Hematopoietic multipotent progenitor cell treated with erythropoietin and hydrocortisone succinate and interleukin-3 and kit ligand, for 15 days (in vitro differentiated cells): ENCODE data around the gene ZNF691.
"Not testable (repeated sequence)": the region's sequence is repeated elsewhere in the genome, so short reads cannot be mapped to it uniquely, and the experiment has no call there.

Experiments
- DNase-seq: peaks from one replicate; pipeline ENCODE4 v3.0.0-alpha.2; 2015; ENCODE audit warnings: low spot score

Gene ZNF691, protein sequence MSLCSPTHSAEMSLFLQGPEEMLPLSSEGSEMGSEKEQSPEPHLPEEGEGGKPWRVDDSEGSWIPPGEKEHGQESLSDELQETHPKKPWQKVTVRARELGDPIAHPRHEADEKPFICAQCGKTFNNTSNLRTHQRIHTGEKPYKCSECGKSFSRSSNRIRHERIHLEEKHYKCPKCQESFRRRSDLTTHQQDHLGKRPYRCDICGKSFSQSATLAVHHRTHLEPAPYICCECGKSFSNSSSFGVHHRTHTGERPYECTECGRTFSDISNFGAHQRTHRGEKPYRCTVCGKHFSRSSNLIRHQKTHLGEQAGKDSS

DNA sequence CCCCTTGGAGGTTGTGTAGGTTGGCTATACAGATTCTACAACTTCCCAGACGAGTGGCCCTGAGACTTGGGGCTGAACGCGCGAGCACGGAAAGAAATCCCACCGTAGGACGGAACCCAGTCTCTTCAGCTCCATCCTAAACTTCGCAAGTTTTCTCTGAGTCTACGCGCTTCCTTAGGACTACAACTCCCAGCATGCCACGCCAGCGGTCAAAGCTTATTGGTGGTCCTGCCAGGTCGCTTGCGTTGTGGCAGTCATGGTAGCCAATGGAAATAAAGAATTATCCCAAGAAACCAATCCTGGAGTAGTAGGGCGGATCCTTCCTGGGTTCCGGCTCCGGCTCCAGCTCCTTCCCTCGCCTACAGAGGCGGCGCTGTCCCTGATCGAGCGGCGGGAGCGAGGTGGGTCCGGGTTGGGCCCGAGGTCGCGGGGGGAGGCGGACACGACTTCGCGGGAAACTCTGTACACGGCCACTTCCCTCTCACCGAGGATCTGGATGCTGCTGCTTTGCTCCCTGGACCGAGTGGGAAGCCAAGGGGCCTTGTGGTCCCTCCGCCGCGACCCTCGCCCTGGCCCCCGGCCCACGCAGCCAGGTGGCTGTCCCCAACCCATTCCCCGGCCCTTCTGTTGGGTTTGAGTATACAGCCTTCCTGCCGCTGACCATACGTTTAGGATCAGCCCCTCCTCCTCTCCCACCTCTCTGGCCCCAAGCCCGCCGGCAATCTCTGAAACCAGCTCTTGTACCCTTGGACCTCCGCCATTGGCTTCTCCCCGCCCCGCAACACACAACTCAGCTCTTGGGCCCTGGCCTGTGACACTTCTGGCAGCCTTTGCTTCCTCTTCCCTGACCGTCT is at the start of gene ZNF691:
Gene ZNF691, plus strand, starts transcription at position 357 of the 854 bp plus-strand sequence. CDS start 3,046 bp downstream, outside the sequence.
- DNase-seq: peak; percentile 93

DNA sequence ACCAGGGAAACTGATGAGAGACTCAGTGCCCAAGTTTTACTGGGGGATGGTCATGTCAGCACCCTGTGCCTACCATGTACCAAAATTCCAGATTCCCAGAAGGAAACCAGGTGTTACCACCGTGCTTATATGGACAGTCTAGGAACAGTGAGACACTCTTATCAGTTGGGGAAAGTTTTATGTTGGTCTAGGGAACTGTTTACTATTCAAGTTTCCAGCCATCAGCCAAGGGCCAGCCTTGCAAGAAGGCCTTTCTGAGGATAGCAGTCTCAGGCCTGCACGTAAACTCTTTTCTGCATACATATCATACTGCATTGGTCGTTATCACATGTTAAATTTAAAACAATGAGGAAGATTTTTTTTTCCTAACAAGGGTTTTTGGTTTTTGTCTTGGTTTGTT is 49.0 kb upstream of the ZNF691 start:
- DNase-seq: no peak

GRCh38 chr1:42797979-42798378 is 48.4 kb upstream of the ZNF691 start:
- DNase-seq: no peak

DNA sequence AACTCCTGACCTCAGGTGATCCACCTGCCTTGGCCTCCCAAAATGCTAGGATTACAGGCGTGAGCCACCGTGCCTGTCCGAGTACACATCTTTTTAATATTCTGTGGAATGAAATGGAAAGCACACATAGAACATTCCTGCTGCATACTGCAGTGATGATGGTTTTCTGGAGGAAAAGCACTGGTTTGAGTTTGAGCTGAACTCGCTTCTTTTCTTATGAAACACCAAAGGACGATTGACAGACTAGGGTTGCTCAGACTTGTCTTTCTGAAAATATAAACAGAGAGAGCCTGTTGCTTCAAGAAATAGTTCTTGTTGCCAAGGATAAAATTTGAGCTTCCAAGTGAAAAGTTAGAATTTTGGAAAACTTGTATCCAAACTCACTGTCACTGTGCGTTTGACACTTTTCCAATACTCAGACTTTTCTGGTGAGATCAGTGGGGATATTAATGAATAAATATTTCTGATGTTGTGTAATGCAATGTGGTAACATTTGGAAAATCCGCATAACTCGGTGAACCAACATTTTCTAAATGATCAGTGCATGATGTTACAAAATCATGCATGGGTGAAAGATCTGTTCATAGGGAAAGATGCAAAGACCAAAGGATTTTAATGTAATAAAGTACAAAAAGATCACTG is 44.5 kb upstream of the ZNF691 start:
- no peak for DNase-seq

DNA sequence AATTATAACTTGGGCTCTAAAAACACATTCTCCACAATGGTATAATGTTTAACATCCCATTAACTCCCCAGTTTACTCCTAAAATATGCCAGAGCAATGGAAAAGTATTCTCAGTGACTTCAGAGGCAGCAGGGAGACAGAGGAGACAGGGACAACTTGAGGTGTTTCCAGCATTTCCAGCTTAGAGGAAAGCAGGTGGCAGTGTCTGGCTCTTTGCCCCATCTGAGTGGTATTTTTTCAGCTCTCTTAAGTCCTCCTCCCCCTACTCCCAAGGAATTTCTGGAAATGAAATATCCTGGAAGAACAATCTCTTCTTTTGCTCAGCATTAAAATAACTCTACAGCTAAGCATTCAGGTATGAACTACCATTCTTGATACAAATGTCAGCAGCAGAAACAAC is 40.2 kb upstream of the ZNF691 start:
- DNase-seq: no peak

DNA sequence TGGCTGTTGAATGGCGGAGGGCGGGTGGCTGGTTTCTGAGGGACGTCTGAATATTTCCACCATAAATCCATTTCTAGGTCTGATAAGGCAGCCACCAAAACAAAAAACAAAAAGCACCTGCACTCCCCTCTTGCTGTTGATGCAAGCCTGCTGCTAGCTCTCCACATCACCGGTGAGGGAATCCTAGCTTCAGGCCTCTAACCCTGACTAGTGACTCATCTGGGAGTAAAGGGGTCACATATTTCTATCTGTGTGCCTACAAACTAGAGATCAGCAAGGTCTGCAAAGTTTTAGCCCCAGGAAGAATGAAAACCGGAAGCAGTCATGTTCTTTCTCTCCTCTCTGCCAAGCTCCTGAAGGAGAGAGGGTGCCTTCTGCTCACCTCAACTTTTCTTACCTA is 39.8 kb upstream of the ZNF691 start:
- no peak for DNase-seq

- DNase-seq: no peak
These were observed 39.3 kb upstream of the ZNF691 start for GRCh38 chr1:42807056-42807668.

DNA sequence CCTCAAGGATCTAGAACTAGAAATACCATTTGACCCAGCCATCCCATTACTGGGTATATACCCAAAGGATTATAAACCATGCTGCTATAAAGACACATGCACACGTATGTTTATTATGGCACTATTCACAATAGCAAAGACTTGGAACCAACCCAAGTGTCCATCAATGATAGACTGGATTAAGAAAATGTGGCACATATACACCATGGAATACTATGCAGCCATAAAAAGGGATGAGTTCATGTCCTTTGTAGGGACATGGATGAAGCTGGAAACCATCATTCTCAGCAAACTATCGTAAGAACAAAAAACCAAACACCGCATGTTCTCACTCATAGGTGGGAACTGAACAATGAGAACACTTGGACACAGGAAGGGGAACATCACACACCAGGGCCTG is 31.6 kb upstream of the ZNF691 start:
- not testable (repeated sequence) for DNase-seq

DNA sequence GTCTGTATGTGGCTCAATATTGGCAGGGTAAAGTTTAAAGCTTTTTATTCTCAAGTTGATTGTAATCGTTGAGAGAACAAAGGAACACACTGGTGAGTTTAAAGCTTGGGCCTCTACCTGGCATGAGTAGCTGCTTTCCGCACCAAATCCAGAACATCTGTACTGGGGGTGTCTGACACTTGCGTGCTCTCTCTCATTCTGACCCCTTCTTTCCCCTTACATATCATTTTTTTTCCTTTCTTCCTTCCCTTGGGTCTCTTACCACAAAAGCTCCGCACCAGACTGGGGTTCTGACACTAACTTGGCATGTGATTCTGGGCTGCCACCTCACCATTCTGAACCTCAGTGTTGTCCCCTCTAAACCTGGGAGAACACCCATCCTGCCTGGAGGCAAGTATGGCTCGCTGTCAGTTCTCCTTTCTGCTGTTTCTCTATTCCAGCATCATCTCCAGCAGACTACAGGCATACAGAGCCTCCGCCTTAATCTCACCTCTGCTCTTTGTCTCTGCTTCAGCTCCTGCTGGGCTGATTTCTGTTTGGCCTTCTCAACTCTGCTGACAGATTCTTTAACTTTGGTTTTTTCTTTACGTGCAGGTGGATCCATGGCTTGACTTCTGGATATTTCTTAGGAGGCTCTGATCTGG is 30.4 kb upstream of the ZNF691 start:
- DNase-seq: no peak

DNA sequence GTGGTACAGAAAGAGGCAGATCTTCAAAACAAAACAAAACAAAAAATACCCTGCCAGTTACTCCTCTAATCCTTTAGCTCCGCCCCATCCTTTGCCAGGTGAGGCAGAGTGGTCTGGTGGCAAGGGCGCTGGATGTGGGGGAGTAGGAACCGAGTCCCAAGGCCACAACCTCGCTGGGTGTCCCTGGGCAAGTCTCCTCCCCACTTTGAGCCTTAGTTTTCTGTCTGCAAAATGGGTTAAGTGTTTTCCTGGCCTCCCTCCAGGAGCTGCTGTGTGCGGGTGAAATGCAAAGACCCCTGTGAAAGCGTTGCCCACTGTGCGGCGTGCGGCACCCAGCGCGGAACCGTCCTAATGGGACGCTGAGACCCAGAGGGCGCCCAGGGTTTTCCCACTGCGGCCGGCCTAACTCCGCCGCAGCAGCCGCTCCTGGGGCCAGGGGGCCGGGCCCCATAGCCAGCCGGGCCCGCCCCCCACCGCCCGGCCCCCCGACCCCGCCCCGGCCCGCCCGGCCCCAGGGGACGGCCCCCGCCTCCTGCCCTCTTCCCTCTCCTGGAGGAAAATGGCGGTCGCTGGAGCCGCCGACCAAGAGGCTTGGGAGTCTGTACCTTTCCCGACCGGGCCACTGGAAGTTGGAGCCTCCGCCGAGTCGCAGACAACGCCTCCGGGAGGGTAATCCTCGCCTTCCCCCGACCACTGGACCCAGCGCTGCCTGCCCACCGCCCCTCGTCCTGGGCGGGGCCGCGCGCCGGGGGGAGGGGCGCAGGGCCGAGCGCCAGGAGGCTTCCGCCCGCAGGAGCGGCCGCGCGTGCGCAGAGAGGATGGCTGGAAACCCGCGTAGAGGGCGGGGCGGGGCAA is 29.6 kb upstream of the ZNF691 start, which contains the start of the genes ERMAP and SVBP:
Gene ERMAP, plus strand, starts transcription at position 538 of the 855 bp plus-strand sequence. CDS start 13,327 bp downstream, outside the sequence.
Gene SVBP, minus strand, starts transcription at position 813 of the 855 bp plus-strand sequence. CDS start 853 bp downstream, outside the sequence.
- peak; percentile 93 for DNase-seq

GRCh38 chr1:42817440-42817767 is 29.0 kb upstream of the ZNF691 start:
- DNase-seq: no peak

DNA sequence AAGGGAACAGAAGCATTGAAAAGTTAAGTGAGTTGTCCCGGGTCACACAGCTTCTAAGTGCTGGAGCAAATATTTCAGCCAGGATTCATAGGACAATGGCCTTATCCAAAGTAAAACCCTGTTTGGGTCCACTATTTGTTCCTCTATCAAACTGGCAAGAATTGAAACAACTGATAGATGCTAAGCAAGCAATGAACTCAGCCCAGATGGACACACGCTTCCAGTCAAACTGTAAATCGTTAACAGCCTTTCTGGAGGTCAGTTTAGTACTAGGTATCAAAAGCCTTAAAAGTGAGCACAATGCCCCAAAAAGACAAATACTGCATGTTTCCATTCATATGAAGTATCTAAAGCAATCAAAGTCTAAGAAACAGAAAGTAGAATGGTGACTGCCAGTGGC is 28.4 kb upstream of the ZNF691 start:
- no peak for DNase-seq

DNA sequence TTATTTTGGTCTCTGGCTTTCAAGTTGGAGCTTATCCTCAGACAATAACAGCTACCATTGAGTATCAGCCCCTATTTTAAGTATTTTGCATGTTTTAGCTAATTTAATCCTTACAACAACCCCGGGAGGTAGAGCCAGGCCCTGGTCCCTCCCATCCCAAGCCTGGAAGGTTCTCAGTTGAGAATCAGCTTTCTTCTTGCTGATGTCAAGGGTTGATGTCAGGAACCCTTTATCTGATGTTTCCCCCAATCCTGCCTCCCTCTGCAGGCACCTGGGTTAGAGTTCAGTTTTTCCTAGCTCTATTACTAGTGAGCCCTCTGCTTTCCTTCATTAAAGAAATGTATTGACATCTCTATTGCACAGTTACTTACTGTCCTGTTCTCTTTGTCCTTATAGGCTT is 25.6 kb upstream of the ZNF691 start:
- DNase-seq: no peak

DNA sequence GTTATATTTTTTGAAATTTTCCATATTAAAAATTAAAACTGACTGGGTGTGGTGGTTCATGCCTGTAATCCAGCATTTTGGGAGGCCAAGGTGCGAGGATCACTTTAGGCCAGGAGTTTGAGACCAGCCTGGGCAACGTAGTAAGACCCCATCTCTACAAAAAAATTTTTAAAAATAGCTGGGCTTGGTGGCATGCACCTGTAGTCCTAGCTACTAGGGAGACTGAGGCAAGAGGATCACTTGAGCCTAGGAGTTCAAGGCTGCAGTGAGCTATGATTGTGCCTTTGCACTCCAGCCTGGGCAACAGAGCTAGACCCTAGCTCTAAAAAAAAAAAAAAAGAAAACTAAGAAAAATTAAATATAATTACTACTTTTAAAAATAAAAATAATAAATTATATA is 24.7 kb upstream of the ZNF691 start:
- no peak for DNase-seq

DNA sequence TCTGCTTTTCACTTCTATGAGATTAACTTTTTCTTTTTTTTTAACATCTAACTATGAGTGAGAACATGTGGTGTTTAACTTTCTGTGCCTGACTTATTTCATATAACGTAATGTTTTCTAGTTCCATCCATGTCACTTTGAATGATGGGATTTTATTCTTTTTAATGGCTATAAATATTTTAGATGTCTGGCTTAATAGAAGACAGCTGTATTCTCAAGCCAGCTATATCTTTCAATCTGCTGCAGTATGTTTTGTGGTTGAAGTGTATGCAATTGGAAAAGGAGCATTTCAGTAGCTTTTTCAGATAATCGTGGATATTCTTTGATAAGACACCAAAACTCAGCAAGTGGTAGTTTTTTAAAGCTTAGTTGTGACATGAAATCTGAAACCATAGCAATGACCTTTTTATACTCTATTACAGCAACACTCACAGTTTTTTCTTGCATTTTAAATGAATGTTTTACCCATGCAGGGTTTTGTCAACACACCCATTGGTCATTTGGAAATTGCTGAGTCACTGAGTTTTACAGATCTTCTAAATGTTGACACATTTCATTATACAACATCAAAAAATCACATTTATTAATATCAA is 23.5 kb upstream of the ZNF691 start:
- DNase-seq: peak; percentile 76

DNA sequence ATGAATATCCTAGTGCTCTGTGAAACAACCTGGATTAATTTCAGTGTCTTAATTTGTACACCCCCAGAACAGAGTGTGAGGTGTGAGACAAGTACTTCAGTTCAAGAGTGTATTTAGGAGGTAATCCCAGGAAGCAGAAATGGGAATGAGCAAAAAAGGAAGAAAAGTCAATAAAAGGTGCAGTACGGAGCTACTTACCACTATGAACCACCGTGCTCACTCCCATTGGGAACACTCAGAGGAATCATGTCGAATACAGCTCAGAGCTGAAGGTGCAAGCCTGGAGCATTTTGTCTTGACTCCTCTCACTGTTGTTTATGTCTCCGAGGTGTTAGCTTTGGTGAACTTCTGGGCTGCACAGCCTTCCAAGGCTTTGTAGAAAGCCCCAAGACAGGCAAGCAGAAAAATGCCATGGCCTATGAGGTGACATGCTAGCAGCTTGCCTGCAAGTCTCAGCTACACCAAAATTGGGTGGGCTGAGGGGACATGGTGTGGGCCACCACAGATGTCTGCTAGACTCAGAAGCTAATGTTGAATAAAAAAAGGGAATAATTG is 21.9 kb upstream of the ZNF691 start:
- peak; percentile 53 for DNase-seq

GRCh38 chr1:42825036-42825851 is 21.2 kb upstream of the ZNF691 start:
- DNase-seq: peak; percentile 89

DNA sequence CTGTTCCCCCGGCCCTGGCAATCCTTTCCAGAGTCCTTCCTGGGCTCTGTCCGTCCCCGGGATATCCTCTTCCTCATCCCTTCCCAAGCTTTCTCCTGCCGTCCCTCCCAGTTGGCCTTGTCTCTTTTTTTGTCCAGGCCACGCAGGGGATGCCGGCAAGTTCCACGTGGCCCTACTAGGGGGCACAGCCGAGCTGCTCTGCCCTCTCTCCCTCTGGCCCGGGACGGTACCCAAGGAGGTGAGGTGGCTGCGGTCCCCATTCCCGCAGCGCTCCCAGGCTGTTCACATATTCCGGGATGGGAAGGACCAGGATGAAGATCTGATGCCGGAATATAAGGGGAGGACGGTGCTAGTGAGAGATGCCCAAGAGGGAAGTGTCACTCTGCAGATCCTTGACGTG is 15.8 kb upstream of the ZNF691 start:
- no peak for DNase-seq

DNA sequence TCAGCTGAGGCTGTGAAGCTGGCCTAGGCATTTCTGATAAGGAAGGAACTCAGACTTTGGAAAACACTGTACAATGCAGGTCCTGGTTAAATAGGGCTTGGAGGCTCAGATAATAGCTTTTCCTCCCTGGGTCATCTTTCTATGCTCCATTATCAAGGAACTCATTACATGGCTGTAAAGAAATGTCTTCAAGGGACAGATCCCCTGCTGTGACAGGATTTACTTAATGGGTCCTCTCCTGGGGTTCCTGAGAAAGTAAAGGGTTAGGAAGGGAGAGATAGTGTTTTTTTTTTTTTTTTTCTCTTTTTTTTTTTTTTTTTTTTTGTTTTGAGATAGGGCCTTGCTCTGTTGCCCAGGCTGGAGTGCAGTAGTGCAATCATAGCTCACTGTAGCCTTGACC is 15.1 kb upstream of the ZNF691 start:
- no peak for DNase-seq
